GM23338 (cell line): ENCODE data around the gene MYDGF. TPM values are rescaled to one million over a fixed set of nuclear protein-coding genes. Genes with fewer than 3 reads are reported as not detected.

Experiments used
- ATAC-seq: fragments of 200-7000 bp; cut with Tn5 transposase; 3 replicates; pipeline ENCODE4 v1.9.1; 2020
- DNase-seq: peaks from one replicate; pipeline ENCODE4 v3.0.0-alpha.2; 2015; ENCODE audit warnings: low spot score
- H2AFZ ChIP-seq: fragments of 200-600 bp; sonication (generic); 2 replicates; pipeline ENCODE4 v1.8.0; 2016; ENCODE audit warnings: antibody characterized with exemption, mild to moderate bottlenecking, moderate library complexity
- H3F3A ChIP-seq: fragments of 200-600 bp; sonication (generic); replicated peaks from 2 replicates; pipeline ENCODE4 v1.8.0; 2017; ENCODE audit warnings: antibody characterized with exemption, mixed run types, low read depth
- H3K27ac ChIP-seq: fragments of 200-600 bp; sonication (generic); 2 replicates; pipeline ENCODE4 v1.6.1; 2016; ENCODE audit warnings: low read depth
- H3K27me3 ChIP-seq: fragments of 200-600 bp; sonication (generic); 2 replicates; pipeline ENCODE4 v1.8.0; 2016; ENCODE audit warnings: mild to moderate bottlenecking, mixed run types, moderate library complexity; ENCODE audit not compliant: insufficient read depth
- H3K36me3 ChIP-seq: fragments of 200-600 bp; sonication (generic); 2 replicates; pipeline ENCODE4 v1.8.0; 2016; ENCODE audit warnings: mild to moderate bottlenecking; ENCODE audit not compliant: insufficient read depth
- H3K4me1 ChIP-seq: fragments of 200-600 bp; sonication (generic); 2 replicates; pipeline ENCODE4 v1.8.0; 2016; ENCODE audit warnings: mild to moderate bottlenecking, moderate library complexity; ENCODE audit not compliant: insufficient read depth
- H3K4me2 ChIP-seq: fragments of 200-600 bp; sonication (generic); 2 replicates; pipeline ENCODE4 v1.7.1; 2017; ENCODE audit warnings: mixed run types
- H3K4me3 ChIP-seq: fragments of 200-600 bp; sonication (generic); 2 replicates; pipeline ENCODE4 v1.6.1; 2016; ENCODE audit warnings: mixed run types
- H3K79me2 ChIP-seq: fragments of 200-600 bp; sonication (generic); replicated peaks from 2 replicates; pipeline ENCODE4 v1.8.0; 2017; ENCODE audit warnings: mild to moderate bottlenecking; ENCODE audit not compliant: insufficient read depth
- H3K9me2 ChIP-seq: fragments of 200-600 bp; sonication (generic); 2 replicates; pipeline ENCODE4 v1.8.0; 2017; ENCODE audit not compliant: insufficient read depth
- H4K20me1 ChIP-seq: fragments of 200-600 bp; sonication (generic); replicated peaks from 2 replicates; pipeline ENCODE4 v1.8.0; 2017; ENCODE audit warnings: mild to moderate bottlenecking; ENCODE audit not compliant: insufficient read depth
- H3K27ac Mint-ChIP-seq: 2 replicates; pipeline ENCODE4 v1.8.0; 2020; ENCODE audit warnings: inconsistent platforms, mild to moderate bottlenecking, moderate library complexity, mixed read lengths
- H3K27me3 Mint-ChIP-seq: 3 replicates; pipeline ENCODE4 v1.8.0; 2022; ENCODE audit warnings: low read depth, mild to moderate bottlenecking, moderate library complexity, mixed read lengths, inconsistent platforms; ENCODE audit not compliant: insufficient read depth, poor library complexity
- H3K36me3 Mint-ChIP-seq: 3 replicates; pipeline ENCODE4 v1.8.0; 2021; ENCODE audit warnings: low read depth, mild to moderate bottlenecking, inconsistent platforms, moderate library complexity, mixed read lengths
- H3K4me1 Mint-ChIP-seq: 3 replicates; pipeline ENCODE4 v1.8.0; 2020; ENCODE audit warnings: mild to moderate bottlenecking, inconsistent platforms, mixed read lengths
- H3K4me3 Mint-ChIP-seq: 3 replicates; pipeline ENCODE4 v1.8.0; 2021; ENCODE audit warnings: moderate library complexity, mild to moderate bottlenecking, inconsistent platforms, mixed read lengths
- H3K9me3 Mint-ChIP-seq: 3 replicates; pipeline ENCODE4 v1.8.0; 2020; ENCODE audit warnings: moderate library complexity, mild to moderate bottlenecking, inconsistent platforms, mixed read lengths
- CREB1 ChIP-seq: fragments of 250-450 bp; sonication (Bioruptor Pico); IDR thresholded peaks from 2 replicates; pipeline ENCODE4 v1.5.0; 2020; ENCODE audit warnings: low read depth, mild to moderate bottlenecking, moderate library complexity
- ETS1 ChIP-seq: IDR thresholded peaks from 2 replicates; pipeline ENCODE4 v1.6.1; 2016; ENCODE audit warnings: antibody characterized with exemption
- EZH2 ChIP-seq: fragments of 200-600 bp; sonication (generic); IDR thresholded peaks from one replicate; pipeline ENCODE4 v1.8.0; 2017; ENCODE audit warnings: antibody characterized with exemption, mild to moderate bottlenecking, low read depth; ENCODE audit not compliant: unreplicated experiment
- EZH2phosphoT487 ChIP-seq: fragments of 200-600 bp; sonication (generic); IDR thresholded peaks from one replicate; pipeline ENCODE4 v1.8.1; 2018; ENCODE audit warnings: antibody characterized with exemption; ENCODE audit not compliant: unreplicated experiment
- JUNB ChIP-seq: IDR thresholded peaks from one replicate; pipeline ENCODE4 v1.6.1; 2016; ENCODE audit warnings: antibody characterized with exemption; ENCODE audit not compliant: unreplicated experiment
- NANOG ChIP-seq: IDR thresholded peaks from 2 replicates; pipeline ENCODE4 v1.6.1; 2016; ENCODE audit warnings: antibody characterized with exemption, borderline replicate concordance
- POLR2AphosphoS5 ChIP-seq: IDR thresholded peaks from 2 replicates; pipeline ENCODE4 v1.6.1; 2016; ENCODE audit warnings: antibody characterized with exemption, low read depth
- REST ChIP-seq: IDR thresholded peaks from one replicate; pipeline ENCODE4 v1.6.1; 2018; ENCODE audit warnings: antibody characterized with exemption; ENCODE audit not compliant: unreplicated experiment
- STAT1 ChIP-seq: IDR thresholded peaks from one replicate; pipeline ENCODE4 v1.6.1; 2016; ENCODE audit warnings: antibody characterized with exemption; ENCODE audit not compliant: unreplicated experiment
- ZNF331 ChIP-seq: fragments of 250-450 bp; sonication (Bioruptor Pico); IDR thresholded peaks from 2 replicates; pipeline ENCODE4 v1.5.0; 2020; ENCODE audit warnings: low read depth, mild to moderate bottlenecking, moderate library complexity
- ZNF462 ChIP-seq: fragments of 250-450 bp; sonication (Bioruptor Pico); IDR thresholded peaks from 2 replicates; pipeline ENCODE4 v1.5.0; 2020; ENCODE audit warnings: mild to moderate bottlenecking, moderate library complexity
- polyA plus RNA-seq: library from polyadenylated mRNA; unstranded; fragments of >200 nt; fragmentation: Nextera tagmentation; extraction: Ambion mirVana; gene quantifications from 2 replicates; pipeline ENCODE4 v1.2.1, GENCODE V29; 2016
- total RNA-seq: library from RNA; depleted of rRNA; stranded (reverse); fragments of >200 nt; shearing (Covaris generic); gene quantifications from 2 replicates; pipeline ENCODE4 v1.2.3, GENCODE V29; 2014

Gene MYDGF
- total and polyA plus RNA-seq, 2 experiments from 2014 or later, result 42.3 to 99.5 TPM

- Mint-ChIP-seq H3K4me1 (no peaks in the 10 kb centered on the region), H3K9me3 (no peaks in the 10 kb centered on the region), H3K27ac (no peak overlapping the region), H3K27me3 (peaks cover 13% of the 10 kb centered on the region), H3K4me3 (no peak overlapping the region), H3K36me3 (peaks cover 47% of the 10 kb centered on the region)
- H3K4me2 ChIP-seq, result no peak overlapping the region
- H4K20me1 ChIP-seq, result no peaks in the 10 kb centered on the region; the same call in 1 of the 2 replicates
- DNase-seq (no peak), ATAC-seq (no peak)
- H2AFZ ChIP-seq, result no peak overlapping the region
- peaks cover 15% of the 10 kb centered on the region for H3K36me3 ChIP-seq
- no peaks in the 10 kb centered on the region for H3F3A ChIP-seq
- H3K27ac ChIP-seq, result no peak overlapping the region
- H3K4me3 ChIP-seq, result no peak overlapping the region
- H3K27me3 ChIP-seq, result no peaks in the 10 kb centered on the region
- TF ChIP-seq NANOG (no peak), STAT1 (no peak), JUNB (no peak), ZNF331 (CRISPR knock-in tag) (no peak), POLR2AphosphoS5 (no peak), EZH2 (no peak), ZNF462 (CRISPR knock-in tag) (no peak), ETS1 (no peak), CREB1 (CRISPR knock-in tag) (no peak), EZH2phosphoT487 (no peak), REST (no peak)
- H3K79me2 ChIP-seq, result no peaks in the 10 kb centered on the region
- H3K9me2 ChIP-seq, result no peaks in the 10 kb centered on the region
- H3K4me1 ChIP-seq, result no peaks in the 10 kb centered on the region
These were observed 23.5 kb upstream of the MYDGF start for GRCh38 chr19:4693471-4694121.
